GM19023 (cell line): ENCODE results near the gene CHURC1.

ENCODE experiments used
- ATAC-seq: cut with Tn5 transposase; IDR thresholded peaks from one replicate; pipeline ENCODE4 v1.9.1; 2021; ENCODE audit warnings: mild to moderate bottlenecking, moderate library complexity; ENCODE audit not compliant: unreplicated experiment

CHURC1 gene

DNA sequence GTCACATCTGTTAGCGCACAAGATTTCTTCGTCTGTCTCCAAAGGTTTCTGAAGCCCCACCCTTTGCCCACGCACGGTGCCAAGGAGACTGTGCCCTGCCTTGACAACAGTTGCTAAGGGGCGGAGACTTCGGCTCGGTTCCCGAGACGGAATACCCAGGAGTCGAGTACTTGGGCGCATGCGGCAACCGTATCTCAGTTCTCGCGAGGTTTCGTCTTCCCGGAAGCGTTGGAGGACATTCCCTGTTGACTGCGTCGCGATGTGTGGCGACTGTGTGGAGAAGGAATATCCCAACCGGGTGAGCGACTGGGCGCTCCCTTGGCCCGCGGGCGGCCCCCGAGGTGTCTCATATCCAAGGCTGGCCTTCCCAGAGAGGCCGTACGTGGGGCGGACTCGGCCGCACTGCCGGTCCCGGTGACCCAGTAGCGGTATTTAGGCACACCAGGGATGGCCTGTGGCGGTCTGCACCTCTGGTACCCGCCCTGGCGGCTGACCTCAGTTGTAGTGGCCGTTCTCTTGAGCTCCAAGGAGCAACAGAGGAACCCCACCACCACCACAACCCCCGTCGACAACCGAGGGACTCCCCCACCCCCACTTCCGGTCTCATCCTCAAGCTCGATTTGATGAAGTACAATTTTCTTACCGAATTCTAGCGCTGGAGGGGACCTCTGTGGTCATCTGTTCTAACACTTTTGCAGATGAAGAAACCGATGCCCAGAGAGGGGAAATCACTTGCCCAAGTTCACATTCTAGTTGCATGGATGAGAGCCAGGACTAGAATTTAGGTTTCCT lies at the start of gene CHURC1:
Gene CHURC1 (plus strand): TSS at position 219 of the 792 bp plus-strand sequence. CDS start 41 bp downstream, at position 260.
- ATAC-seq = peak; percentile 99

DNA sequence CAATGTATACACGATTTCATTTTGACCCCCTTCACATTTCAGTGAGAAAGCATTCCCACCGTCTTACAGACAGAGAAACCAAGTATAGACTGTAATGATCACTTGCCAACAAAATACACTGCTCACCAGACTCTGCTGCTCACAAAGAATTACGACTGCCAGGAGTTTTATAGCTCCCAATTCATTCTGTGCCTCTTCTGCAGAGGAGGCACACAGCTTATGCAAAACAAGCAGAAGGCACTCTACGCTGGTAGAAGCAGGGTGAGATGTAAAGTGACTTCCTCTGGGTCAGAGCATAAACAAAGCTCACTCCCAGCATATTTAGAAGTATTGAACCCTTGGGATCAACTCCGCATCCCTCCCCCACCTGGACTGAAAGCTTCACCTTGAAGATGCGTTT lies 49.1 kb upstream of the CHURC1 start:
- no peak for ATAC-seq

DNA sequence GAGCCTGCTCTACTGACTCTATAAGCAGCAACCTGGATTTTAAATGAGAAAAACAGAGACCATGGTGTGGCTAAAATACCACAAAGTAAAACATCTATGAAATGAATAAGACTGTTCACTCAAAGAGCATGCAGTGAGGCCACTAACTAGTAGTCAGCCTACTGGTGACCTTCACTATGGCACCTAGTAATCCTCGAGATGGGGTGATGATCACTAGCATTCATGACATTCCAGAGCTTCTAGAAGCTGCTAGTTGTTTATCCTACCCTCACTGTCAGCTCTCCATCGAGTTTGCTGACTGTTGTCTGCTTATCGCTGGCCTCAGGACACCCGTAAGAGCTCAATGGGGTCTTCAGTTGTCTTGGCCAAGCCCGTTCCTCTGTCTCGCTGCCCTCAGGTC lies 48.3 kb upstream of the CHURC1 start:
- no peak for ATAC-seq

DNA sequence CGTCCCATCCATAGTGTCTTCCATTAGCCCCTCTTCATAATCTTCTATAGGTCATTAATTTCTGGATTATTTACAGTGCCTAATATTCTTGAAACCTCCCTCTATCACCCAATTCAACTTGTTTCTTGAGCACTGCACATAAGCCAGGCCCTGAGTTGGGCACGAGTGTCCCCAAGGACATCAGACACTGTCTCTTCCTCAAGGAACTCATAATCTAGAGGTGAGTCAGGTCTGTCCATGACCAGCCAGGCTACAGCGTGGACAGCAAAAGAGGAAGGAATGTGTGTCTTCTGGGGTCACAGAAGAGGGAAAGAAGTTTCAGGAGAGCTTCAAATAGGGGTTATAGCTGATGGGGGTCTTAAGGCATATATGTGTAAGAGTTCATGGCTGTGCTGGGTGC lies 47.1 kb upstream of the CHURC1 start:
- no peak for ATAC-seq

DNA sequence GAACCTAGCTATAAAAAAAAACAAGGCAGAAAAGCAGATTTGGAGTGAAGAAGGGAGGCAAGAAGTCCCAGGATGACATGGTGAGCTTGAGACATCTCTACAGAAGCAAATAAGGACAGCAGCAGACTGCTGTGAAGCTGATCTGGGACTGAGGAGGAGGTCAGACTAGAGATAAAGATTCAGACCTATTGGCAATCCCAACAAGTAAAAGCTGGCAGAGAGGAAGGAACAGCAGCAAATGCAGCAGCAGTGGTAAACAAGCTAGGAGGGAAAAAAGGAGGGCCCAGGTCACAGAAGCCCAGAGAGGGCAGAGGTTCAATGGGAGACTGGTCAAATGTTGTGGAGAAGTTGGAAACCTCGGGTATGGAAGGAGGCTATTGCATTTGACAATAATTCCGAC lies 45.9 kb upstream of the CHURC1 start:
- no peak for ATAC-seq

DNA sequence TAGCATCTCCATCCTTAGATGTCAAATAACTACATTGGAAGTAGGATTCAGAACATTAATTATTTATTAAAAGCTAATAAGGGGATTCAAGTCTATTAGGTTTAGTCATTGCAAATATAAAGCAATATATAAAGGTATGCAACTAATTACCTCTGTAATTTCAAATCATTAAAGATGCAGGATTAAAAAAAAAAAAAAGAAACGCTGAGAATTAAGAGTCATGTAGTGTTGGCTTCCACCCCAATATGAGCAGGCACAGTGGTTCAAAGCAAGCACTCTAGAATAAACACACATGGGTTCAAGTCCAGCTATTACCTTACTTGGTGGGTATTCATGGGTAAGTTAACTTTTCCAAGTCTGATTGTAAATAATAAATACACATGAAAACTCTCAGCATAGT lies 45.4 kb upstream of the CHURC1 start:
- no peak for ATAC-seq

DNA sequence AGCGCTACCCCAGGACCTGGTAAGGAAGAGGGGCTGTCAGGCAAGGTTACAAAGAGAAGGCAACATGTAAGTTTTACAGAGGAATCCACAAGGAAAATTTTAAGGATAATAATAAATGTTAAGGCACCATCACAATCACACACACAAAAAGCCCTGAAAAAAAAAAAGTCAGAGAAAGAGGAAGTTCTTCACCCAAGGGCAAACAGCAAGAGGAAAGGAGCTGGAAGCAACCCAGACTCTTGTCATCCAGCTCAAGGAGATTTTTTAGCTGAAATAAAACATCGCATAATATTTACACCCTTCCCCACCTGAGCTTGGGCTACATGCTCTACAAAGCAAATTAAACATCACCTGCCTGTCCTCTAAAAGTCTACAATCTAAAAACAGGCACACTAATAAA lies 44.1 kb upstream of the CHURC1 start:
- no peak for ATAC-seq

DNA sequence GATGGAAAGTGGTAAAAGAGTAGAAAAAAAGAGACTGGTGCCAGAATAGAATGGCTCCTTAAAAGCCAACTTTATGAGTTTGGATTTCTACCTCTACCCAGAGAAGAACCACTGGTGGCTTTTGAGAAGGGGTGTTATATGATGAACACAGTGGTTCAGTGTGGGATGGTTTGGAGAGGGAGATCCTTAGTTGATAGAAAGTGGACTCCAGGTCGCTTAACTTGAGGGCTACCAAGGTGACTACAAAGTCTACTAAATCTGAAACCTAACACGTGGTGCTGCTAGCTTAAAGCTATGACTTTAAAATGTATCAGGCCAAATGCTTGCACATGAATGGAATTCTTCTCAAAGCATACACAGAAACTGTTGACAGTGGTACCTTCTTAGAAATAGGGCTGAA lies 42.9 kb upstream of the CHURC1 start:
- no peak for ATAC-seq

DNA sequence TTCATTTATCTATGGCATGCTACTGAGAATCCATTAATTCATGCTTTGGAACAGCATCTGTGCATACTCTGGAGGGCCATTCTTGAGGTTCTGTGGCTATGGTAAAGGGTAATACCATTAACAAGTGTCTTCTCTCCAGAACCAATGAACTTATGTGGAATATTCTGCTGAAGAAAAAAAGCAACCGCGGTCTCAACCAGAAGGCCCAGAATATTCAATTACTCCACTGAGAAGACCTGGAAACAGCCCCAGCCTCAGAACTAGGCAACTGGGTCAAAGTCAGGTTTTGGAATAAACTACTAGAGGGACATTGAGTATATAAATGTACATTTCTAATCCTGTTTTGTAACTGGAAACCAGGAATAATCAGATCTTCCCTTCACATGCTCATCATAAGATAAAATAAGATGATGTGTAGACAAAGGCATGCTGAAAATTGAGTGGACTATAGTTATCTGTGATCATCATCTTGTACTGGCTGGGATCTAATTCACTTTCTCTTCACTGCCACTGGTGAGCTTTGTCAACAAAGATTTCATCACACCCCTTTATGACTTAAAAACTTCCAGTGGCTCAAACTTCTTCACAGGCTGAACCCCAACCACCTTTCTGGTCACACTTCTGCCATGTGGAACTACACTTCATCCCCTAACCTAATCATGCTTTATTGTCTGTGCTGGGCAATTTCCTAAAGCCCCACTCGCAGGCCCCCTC lies 40.6 kb upstream of the CHURC1 start:
- no peak for ATAC-seq

DNA sequence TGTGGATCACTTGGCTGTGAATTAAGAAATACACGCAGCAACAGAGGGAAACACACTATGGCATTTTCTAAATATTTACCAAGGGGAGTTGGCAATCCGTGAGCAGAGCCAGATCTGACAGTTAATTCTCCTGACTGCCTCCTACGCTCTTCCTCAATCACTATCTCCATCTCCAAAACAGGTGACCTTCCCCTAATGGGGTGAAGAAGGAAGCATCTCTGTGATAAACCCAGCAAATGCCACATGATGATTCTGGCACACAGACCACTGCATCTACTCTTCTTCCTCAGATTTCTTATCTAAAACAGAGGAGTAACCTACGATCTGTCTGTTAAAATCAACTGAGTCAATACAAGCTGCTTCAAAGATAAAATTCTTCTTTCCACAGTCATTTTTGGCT lies 38.9 kb upstream of the CHURC1 start:
- ATAC-seq = no peak

DNA sequence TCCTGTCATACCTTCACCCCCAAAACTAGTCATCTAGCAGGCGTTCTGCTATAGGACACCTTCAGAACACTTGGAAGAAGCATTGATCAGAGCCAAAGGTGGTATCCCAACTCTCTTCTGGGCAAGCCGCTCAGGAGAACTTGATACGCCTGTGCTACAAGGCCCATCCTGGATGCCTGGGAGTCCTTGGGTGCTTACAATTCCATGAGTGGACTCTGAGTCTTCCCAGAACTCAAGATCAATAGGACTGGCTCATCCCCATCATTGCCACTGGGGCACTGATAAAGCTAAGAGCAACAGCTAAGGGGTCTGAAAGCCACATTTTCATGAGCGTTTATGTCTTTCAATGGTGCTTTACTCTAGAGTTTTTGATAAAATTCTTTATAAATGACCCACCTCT lies 36.4 kb upstream of the CHURC1 start:
- no peak for ATAC-seq

DNA sequence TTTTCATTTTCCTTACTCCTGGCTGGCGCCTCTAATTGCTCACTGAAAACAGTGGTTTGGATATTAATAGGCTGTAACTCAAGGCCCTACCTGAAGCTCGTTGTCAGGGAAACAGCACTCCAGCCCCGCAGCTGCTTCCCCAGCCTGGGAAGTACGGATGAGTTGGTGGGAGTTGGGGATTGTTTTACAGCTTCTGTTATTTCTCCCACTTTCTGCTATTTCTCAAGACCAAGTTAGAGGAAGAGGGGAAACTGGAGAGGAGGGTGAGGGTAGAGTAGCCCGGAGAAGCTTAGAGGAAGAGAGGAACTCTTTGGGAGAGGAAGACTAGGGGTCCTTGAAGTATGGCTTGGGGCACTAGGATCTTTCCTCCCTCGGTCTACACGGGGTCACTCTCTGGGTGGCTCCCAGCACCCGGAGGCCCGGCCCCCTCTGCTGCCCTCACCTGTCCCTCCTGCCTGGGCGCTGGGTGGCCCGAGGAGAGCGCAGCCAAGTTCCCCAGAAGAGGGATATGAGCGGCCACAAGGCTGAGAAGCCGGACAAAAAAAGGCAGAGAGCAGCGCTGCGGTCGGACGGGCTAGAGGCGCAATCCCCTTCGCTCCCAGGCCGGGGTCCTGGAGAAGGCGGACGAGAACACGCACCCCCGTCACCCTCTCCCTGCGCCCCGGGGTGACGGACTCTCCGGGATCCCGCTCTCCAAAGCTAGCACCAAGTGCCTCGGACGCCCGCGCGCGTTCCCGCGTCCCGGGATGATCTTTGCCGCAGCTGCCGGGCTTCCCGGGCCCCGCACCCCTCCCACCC lies 35.2 kb upstream of the CHURC1 start:
- no peak for ATAC-seq

DNA sequence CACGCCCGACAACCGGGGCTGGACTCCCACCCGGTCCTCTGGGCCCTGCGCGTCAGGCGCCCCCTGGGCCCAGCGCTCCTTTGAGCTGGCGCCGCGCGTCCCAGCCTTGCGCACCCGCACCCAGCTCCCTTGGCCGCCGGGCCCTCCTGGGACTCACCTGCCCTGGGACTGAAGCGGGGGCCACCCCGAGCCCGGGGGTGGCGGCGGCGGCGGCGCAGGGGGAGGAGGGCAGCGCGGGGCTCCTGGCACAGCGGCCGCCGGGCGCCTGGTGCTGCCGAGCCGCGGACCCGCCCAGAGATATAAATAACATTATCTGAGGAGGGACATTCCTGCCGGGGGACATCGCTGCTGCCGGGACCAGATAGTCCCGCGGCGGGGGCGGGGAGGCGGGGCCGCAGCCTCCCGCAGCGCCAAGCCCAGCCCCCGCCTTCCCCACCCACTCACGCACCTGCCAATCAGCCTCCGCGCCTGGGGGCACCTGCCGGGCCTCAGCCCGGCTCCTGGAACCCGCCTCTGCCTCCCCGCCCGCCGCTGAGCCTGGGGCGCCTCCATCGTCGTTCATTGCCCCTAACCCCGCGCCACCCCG lies 34.5 kb upstream of the CHURC1 start, which contains the start of gene SPTB:
Gene SPTB (minus strand): TSS at position 273 of the 586 bp plus-strand sequence. CDS start 56,813 bp downstream, outside the sequence.
- ATAC-seq = peak; percentile 50

DNA sequence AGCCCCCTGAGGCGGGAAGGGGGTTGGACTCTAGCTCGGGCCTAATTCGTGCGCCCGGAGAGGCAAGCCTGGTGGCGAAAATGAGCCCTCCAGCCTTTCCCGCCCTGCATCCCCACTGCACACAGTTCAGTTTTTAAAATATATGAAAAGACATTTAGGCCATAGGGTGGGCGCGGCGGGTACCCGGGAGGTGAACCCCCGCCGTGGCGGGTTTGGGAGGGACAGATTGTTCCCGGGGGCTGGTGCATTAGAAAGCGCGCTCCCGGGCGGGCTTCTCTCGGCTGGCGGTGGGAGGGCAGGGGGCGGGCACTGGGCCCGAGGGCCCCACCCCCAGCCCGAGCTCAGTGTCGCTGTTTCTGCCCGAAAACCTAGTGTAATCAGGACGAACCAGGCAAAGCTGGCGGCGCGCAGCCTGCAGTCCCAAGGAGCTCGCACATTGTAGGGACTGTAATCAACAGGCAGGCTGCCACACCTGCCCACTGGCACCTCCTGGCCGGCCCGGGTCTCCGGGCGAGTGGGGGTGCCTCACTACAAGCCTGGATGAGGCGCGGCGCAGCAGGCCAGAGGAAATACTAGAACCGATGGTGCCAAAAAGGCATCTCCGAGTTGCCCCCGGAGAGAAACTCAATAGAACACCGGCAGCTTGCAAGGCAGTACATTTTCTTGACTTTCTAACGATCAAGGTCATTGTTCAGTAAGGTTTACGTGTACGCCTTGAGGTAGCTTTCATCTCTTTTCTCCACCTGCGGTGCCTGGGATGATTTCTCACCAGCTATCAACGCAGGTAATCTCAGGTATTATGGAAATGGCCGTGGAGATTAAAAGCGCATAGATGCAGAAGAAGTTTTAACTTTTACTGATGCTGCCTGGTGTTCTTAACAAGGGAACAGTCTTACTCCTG lies 33.8 kb upstream of the CHURC1 start:
- ATAC-seq = peak; percentile 43

DNA sequence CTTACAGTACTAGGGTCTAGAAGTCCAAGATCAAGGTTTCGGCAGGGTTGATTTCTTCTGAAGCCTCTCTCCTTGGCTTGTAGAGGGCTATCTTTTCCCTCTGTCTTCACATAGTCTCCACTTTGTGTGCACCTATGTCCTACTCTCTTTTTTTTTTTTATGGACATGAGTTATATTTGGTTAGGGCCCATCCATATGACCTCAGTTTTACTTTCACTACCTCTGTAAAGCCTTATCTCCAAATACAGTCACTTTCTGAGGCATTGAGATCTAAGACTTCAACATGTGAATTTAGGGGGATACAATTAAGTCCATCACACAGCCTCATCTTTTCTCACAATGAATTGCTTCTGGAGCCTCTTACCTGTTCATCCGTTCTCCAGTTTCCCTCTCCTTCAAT lies 28.7 kb upstream of the CHURC1 start:
- no peak for ATAC-seq

DNA sequence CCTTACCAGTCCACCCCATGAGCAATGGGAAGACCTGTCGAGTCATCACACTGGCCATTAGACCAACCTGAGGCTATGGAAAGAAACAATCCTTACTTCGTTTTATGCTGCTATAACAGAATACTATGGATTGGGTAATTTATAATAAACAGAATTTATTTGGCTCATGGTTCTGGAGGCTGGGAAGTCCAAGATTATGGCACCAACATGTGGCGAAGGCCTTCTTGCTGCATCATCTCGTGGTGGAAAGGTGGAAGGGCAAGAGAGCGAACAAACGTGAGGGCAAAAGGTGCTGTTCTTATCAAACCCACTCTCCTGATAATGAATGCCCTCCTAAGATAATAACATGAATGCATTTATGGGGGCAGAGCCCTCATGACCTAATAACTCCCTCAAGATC lies 24.9 kb upstream of the CHURC1 start:
- ATAC-seq = no peak

DNA sequence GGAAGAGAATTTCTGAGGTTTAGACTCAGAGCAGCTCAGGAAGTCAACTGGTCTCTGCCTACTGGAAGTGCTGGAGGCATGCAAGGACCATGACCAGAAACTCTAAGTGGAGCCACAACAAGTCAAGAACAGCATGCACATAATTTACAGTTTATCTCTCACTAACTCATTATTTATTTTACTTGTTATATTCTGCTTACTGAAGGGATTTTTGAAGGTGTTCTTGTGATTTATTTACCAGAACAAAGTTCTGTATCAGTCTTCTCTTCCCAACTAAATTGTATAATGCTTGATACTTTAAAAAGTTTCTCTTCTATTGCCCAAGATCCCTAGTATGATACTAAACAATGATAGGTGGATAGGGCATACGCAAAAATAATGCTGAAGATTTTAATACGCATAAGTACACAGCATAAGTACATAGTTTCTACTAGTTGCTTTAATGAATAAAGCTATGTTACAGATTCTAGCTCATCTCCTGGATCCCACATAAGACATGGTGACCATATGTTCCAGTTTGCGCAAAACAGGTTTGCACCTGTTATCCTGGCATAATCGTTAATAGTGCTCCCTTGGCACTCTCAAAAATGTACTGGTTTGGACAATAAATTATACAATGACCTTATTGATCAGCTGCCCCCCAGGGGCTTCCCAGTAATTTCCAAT lies 22.9 kb upstream of the CHURC1 start:
- no peak for ATAC-seq

DNA sequence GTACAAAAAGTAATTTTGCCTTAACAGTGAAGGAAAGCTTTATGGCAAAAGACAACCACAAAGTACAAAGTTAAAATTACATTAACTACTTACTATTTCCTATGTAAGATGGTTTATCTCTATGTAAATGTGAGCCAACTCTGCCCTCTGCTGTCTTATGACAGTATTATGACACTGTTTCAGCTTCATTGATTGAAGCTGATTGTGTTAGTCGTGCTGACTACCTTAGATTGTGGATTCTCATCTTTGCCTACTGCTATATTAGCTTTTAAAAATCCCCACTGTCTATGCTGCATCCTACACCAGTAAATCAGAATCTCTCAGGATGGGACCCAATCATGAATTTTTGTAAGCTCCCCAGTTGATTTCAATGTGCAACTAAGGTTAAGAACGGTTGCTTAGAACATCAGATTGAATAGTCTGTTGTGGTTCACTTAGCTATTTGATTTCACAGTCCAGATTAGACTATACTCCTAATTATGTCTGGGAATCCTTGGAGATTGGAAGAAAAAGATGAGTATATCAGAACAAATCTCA lies 22.3 kb upstream of the CHURC1 start:
- ATAC-seq = no peak

DNA sequence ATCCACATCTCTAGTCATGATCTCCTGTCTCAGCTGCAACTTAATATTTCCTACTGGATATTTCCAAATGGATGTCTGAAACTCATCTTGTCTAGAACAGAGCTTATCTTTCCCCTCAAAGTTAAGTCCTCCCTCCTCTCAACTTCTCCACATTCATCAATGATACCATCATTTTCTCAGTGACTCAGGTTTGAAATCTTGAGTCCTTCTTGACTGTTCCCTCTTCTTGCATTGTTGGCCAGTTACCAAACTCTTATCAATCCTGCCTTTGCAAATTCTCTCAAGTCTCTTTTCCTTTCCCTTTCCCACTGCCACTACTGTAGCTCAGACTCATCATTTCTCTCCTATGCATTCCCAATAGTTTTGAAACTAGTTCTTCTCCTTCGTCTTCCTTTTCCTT lies 14.3 kb upstream of the CHURC1 start:
- ATAC-seq = no peak
